GM18505 (cell line): ENCODE data around the gene LSM3.

ENCODE experiments used
- ATAC-seq: cut with Tn5 transposase; IDR thresholded peaks from one replicate; pipeline ENCODE4 v1.9.1; 2021; ENCODE audit not compliant: unreplicated experiment
- POLR2A ChIP-seq: IDR thresholded peaks from 4 replicates; pipeline ENCODE4 v1.6.1; 2011; ENCODE audit warnings: borderline replicate concordance; ENCODE audit not compliant: insufficient read depth, insufficient read length; ENCODE audit errors: extremely low read depth

The LSM3 gene

GRCh38 chr3:14204515-14205284, 26.1 kb downstream of the LSM3 start:
- TF ChIP-seq POLR2A = no peak
- ATAC-seq = no peak

- no peak for ATAC-seq
- no peak for TF ChIP-seq POLR2A
These were observed 28.0 kb downstream of the LSM3 start for GRCh38 chr3:14206548-14207177.

GRCh38 chr3:14208168-14208567, 29.6 kb downstream of the LSM3 start:
- TF ChIP-seq POLR2A = no peak
- no peak for ATAC-seq

GRCh38 chr3:14208977-14209394, 30.4 kb downstream of the LSM3 start:
- no peak for TF ChIP-seq POLR2A
- no peak for ATAC-seq

GRCh38 chr3:14209581-14210289, 31.1 kb downstream of the LSM3 start:
- no peak for TF ChIP-seq POLR2A
- ATAC-seq = no peak

GRCh38 chr3:14210290-14210688, 31.7 kb downstream of the LSM3 start:
- TF ChIP-seq POLR2A = no peak
- no peak for ATAC-seq

- ATAC-seq = no peak
- no peak for TF ChIP-seq POLR2A
These were observed 32.4 kb downstream of the LSM3 start for GRCh38 chr3:14210843-14211594.

GRCh38 chr3:14211621-14212020, 33.0 kb downstream of the LSM3 start:
- no peak for TF ChIP-seq POLR2A
- ATAC-seq = no peak

- TF ChIP-seq POLR2A = no peak
- no peak for ATAC-seq
These were observed 33.4 kb downstream of the LSM3 start for GRCh38 chr3:14212032-14212431.

- ATAC-seq = no peak
- no peak for TF ChIP-seq POLR2A
These were observed 34.6 kb downstream of the LSM3 start for GRCh38 chr3:14213066-14213774.

- ATAC-seq = no peak
- TF ChIP-seq POLR2A = no peak
These were observed 36.1 kb downstream of the LSM3 start for GRCh38 chr3:14214764-14215163.

GRCh38 chr3:14216257-14217048, 37.8 kb downstream of the LSM3 start:
- ATAC-seq = no peak
- TF ChIP-seq POLR2A = no peak
